DMS79 treated with DMSO at 0.1 percent for 48 hours (cell line): ENCODE data around the gene ZDHHC23.
A peak's percentile ranks its signal among the peaks of the same experiment; 100 is the strongest.

ENCODE experiments used
- DNase-seq: peaks from one replicate; lab custom pipeline; 2025; lab: John Stamatoyannopoulos, UW

ZDHHC23 gene, protein sequence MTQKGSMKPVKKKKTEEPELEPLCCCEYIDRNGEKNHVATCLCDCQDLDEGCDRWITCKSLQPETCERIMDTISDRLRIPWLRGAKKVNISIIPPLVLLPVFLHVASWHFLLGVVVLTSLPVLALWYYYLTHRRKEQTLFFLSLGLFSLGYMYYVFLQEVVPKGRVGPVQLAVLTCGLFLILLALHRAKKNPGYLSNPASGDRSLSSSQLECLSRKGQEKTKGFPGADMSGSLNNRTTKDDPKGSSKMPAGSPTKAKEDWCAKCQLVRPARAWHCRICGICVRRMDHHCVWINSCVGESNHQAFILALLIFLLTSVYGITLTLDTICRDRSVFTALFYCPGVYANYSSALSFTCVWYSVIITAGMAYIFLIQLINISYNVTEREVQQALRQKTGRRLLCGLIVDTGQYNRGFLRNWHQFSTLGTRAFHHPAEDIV

DNA sequence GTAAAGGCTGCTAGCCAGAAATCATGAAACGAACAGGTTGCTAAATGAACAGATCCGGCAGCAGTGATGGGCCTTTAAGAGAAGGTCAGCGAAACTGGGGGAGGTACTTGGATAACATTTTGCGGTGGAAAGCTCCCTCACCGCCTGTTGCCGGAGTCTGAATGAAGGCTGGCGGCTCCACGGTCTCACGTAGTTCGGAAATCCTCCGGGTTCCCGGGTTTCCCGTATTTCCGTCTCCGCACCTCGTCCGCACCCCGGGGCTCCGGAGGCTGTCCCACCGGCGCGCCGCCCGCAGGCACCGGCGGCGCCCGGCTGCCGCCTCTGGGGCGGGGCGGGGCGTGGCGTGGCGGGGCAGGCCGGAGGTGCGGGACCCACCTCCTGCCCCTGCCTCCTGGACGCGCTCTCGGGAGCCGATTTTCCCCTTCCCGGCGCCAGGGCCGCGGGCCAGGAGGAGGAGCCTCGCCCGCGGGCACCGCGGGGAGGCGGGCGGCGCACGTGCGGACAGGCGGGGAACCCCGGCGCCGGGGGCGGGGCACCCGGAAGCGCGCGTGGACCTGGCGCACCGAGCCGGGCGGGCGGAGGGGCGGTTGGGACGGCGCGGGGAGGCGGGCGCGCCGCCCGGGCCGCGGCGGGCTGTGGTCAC, at the start of gene ZDHHC23:
Gene ZDHHC23, plus strand, starts transcription at position 642 of the 643 bp plus-strand sequence. CDS start 790 bp downstream, outside the sequence.
- DNase-seq, result peak; percentile 55

DNA sequence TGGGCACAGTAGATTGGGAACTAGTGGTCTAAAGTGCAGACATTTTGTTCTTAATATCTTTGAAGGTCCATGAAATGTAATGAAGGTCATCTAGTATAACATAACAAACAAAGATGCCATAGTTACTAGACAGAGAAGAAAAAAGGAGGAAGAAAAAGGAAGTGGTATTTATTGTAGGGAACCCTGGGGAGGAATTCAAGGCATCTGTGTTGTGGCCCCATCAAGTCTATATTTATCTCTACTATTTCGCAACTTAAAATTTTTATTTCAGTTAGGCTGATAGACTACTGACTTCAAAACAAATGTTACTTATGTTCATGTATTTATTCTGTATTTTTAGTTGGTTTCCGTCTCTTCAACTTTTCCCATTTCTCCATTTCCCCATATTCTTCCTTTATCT, 48.9 kb upstream of the ZDHHC23 start:
- no peak for DNase-seq

DNA sequence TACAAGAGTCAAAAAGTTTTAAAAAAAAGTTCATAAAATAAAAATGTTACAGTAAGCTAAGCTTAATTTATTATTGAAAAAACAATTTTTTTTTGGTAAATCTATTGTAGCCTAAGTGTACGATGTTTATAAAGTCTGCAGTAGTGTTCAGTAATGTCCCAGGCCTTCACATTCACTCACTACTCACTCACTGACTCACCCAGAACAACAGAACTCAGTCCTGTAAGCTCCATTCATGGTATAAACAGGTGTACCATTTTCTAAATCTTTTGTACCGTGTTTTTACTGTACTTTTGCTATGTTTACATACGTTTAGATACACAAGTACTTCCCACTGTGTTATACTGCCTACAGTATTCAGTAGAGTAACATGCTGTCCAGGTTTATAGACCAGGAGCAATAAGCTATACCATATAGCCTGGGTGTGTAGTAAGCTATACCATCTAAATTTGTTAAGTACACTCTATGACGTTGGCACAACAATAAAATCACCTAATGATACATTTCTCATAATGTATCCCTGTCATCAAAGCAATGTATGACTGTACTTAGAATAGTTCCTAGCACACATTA, 41.2 kb upstream of the ZDHHC23 start:
- no peak for DNase-seq

DNA sequence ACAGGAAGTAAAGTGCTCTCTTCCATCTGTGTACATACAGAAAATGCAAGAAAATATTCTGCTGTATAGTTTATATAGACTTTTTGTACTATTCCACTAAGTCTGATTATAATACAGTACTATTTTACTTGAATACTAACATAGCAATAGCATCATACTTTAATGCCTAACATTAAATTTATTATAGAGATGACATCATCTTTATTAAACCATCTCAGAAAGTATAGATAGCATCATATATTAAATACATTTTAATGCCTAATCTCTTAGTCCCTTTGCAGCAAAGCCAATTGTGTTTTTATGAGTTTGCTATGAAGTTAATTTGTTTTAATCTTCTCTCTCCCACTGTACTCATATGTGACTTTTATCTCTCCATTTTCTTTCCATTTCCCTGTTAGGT, 39.7 kb upstream of the ZDHHC23 start:
- no peak for DNase-seq

DNA sequence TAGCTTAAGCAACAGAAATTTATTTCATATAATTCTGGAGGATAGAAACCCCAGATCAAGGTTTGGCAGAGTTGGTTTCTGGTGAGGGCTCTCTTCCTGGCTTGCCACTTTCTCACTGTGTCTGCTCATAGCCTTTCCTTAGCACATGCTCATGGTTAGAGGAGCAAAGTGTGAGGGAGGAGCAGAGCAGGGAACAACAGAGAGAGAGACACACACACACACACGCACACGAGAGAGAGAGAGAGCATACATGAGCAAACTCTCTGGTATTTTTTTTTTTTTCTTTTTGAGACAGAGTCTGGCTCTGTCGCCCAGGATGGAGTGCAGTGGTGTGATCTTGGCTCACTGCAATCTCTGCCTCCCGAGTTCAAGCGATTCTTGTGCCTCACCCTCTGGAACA, 36.8 kb upstream of the ZDHHC23 start:
- DNase-seq, result no peak

DNA sequence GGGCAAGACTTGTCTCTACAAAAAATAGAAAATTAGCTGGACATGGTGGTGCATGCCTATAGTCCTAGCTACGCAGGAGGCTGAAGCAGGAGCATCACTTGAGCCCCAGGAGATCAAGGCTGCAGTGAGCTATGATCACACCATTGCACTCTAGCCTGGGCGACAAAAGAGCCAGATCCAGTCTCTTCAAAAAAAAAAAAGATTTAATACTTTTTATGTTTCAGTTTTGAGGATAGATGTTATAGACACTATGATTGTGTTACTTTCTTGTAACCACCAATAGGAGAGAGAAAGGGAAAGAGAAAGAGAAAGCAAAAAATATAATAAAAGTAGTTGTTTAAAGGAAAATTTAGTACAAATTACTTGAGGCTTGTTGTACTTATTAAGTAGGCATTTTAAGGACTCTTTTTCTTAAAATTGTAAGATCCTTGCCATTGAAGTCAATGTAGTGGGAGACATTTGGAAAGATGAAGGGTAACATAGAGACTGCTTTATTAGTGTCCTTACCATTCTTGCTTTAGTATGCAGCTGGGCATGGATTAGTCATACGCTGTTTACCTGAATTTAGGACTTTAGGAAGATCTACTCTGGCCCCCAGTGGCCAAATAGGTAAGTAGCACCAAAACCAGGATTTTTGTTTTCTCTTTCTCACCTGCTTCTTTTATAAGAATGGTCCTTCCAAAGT, 35.1 kb upstream of the ZDHHC23 start:
- DNase-seq, result peak; percentile 64

DNA sequence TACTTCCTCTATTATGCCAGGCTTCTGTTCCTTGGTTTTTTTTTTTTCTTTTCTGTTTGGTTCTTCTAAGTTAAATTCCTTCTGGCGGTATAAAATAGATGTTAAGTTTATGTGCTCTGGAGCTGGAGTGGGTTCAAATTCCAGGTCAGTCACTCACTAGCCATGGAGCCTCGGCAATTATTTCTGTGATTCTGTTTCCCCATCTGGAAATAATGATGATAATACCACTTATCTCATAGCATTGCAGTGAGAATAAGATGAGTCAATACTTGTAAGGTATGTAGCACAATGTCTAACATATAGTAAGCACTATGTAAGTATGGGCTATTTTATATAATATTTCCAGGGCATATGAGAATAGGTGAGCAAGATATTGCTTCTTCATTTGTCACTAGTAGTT, 33.2 kb upstream of the ZDHHC23 start:
- no peak for DNase-seq

DNA sequence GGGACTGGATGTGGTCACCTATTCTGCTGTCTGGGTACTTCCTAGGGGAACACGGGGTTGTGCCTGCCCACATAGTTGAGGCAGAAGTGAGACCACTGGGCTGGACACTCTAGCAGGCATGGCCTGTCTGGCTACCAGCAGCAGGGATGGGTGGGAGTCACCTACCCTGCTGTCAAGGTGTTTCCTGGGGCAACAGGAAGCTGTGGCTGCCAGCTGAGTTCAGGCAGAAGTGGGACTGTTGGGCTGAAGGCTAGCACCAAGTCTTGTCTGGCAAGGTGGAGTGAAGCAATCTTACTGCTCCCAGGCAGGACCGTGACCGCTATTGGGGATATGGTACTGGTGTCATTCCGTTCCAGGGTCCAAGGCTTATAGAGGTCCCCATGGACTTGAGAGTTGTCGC, 20.3 kb upstream of the ZDHHC23 start:
- DNase-seq, result no peak

DNA sequence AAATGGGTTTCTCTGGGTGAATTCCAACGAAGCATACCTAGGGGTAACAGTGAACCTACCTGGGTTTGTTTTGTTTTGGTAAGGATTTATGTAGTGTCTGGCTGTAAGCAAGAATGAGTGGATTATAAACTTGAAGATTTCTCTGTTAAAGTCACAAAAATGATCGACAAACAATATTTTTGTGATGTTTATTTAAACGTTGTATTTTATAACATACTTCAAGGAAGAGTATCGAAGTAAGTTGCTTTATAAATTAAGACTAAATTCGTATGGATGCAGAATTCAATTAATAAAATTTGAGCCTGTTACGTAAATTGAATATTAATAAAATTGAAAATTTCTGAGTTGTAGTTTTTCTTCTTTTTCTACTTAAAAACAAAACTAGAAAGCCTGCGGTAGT, 982 bp upstream of the ZDHHC23 start:
- DNase-seq, result no peak

DNA sequence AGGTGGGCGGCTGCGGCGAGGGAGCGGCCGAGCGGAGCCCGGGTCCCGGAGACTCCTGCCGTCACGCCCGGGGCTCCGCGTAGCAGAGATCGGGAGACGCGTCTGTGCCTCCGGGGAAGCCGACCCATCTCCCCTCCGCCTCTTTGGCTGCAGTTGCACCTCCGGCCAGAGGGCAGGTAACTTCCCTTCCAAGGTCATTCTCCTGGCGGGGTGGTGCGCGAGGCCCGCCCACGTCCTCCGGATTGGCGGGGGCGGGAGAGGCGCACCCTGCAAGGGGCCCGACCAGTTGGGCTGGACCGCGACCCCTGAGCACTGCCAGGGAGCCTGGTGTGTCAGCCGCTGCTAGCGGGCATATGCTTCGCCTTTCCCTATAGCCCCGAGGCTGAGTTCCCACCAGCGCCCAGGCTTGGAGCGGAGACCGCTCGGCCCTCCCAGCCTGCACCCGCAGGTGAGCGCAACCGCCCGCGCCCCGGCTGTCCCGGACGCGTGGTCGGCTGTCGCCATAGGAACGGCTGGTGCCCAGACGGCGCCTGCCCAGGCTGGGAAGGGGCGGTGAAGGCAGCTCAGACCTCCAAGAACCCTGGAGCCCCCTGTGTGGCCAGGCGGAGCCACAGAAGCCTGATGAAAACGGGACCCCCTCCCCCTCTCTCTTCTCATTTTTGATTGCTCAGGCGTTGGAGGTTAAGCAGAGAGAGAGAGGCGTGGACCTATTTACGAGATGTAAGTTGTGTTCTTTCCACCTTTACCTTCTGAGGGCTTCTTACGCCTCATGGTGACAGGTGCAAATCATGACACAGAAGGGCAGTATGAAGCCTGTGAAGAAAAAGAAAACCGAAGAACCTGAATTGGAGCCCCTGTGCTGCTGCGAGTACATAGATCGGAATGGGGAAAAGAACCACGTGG, 453 bp downstream of the ZDHHC23 start:
- peak; percentile 30 for DNase-seq

DNA sequence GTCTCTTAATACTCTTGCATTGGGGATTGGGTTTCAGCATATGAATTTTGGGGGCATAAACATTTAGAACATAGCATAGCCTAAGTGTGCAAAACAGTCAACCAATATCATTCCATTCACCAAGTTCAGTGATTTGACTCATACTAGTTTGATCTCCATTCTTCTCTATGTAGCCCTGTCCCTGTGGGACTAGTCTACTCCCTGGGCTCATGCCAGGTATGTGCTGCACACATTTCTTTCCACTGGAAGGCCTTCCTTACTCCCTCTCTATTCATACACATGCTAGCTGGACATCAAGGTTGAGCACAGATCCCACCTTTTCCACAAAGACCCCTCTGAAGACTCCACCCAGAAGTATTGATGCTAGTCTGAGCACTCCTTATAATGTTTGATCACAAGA, 5.1 kb downstream of the ZDHHC23 start:
- DNase-seq, result no peak

DNA sequence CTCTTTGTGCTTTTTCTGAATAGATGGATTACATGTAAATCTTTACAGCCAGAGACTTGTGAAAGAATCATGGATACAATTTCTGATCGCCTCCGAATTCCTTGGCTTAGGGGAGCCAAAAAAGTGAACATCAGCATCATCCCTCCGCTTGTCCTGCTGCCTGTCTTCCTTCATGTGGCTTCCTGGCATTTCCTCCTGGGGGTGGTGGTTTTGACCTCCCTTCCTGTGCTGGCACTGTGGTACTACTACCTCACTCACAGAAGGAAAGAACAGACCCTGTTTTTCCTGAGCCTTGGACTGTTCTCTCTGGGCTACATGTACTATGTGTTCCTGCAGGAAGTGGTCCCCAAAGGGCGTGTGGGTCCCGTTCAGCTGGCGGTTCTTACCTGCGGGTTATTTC, 5.9 kb downstream of the ZDHHC23 start:
- DNase-seq, result no peak

DNA sequence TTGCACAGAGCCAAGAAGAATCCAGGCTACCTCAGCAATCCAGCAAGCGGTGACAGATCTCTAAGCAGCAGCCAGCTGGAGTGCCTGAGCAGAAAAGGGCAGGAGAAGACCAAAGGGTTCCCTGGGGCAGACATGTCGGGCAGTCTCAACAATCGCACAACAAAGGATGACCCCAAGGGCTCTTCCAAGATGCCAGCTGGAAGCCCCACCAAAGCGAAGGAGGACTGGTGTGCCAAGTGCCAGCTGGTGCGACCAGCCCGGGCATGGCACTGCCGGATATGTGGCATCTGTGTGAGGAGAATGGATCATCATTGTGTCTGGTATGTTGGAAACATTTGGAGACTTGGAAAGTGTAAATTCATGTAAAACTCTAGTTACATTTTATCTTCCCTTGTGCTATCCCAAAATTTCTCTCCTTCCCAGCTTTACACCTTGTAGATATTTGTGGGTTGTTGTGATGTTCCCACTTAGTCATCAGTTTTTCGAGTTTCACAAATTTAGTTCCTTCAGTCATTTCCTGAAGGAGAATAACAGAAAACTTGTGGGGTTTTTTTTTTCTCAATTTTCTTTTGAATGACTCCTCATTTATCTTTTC, 6.4 kb downstream of the ZDHHC23 start:
- no peak for DNase-seq

DNA sequence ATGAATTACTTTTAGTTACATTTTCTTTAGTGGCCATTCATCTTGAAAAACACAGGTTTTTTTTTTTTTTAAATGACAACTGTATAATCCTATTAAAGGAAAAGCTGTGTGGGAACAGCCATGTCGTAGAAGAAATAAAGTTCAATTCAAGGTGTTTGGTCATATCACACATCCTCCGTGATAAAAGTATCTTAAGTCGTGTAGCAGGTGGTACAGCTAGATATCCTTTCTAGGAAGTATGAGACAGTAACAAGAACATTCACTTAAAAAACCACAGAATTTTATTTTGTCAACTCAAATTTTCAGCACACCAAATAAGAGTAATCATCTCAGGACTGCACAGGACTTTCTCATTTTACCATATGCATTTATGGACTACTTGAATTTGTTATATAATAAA, 16.1 kb downstream of the ZDHHC23 start:
- no peak for DNase-seq

DNA sequence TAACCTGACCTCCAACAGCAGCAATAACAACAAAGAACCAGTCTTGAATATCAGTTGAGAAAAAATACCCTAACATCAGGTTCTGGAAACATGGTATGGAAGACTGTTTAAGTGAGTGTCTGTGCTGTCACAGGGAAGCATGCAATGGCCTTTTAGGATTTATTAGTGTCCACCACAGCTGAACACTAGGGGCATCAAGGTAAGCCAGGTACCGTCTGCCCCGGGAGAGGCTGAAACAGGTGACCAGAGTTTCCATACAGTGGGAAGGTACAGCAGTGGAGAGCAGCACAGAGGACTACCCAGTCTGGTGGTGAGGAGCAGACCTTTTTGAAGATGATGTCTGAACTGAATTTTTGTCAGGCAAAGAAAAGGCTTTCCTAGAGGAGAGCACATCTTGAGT, 18.4 kb downstream of the ZDHHC23 start:
- DNase-seq, result no peak

DNA sequence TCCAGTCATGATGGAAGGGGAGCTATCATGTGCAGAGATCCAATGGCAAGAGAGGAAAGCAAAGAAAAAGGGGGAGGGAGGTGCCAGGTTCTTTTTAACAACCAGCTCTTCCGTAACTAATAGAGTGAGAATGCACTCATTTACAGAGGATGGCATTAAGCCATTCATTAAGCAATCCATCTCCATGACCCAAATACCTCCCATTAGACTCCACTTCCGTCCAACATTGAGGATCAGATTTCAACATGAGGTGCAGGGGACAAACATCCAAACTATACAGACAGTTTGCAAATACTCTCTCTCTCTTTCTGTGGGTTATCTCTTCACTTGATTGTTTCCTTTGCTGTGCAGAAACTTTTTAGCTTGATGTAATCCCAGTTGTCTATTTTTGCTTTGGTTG, 21.2 kb downstream of the ZDHHC23 start:
- no peak for DNase-seq

DNA sequence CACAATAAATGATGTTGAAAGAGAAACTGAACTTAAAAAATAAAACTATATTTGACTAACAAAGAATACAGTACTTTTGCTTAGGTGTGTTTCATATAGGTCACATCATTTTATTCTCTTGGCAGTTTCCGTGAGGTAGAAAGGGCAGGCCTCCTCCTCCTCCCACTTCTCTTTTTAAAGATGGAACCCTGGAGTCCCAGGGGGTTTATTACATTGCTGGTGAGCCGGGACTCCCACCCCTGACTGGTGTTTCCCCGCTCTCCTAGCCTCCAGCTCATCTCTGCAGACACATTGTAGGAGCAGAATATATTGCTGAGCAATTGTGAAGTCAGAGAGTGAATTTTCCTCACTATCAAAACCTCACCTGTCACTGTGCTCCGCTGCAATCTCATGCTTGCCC, 30.0 kb downstream of the ZDHHC23 start:
- DNase-seq, result no peak

DNA sequence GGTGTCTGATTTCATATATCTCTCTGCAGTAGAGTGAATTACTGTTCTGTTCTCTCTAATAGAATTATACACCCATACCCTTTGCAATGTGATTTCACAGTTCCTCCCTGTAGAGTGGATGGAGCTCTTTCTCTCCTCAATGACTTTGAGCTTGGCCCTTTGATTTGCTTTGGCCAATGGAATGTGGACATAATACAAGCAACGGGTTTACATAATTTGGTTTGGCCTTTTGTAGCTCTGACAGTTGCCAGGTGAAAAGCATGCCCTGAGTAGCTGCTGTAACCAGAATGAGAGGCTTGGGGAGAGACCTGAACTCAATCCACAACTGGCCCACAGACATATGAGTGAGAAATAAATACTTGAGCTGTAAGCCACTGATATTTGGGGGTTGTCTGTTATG, 32.1 kb downstream of the ZDHHC23 start:
- no peak for DNase-seq

DNA sequence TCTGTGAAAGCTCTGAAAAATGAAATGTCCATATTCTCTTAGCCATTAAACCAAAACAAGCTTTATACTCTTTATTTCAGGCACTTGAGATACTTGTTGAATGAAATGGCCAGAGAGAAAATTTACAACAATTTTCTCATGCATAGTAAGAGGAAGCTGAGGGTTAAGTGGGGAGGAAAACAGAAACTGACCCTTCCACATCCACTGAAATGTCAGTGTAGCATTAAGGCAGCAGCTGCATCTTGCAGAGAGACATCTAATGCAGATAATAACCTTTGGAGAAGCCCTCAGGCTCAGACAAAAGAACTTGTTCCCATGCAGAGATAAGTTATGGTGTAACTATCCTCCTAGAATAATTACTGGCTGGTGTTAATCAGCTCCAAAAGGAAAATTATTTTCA, 34.0 kb downstream of the ZDHHC23 start:
- no peak for DNase-seq

DNA sequence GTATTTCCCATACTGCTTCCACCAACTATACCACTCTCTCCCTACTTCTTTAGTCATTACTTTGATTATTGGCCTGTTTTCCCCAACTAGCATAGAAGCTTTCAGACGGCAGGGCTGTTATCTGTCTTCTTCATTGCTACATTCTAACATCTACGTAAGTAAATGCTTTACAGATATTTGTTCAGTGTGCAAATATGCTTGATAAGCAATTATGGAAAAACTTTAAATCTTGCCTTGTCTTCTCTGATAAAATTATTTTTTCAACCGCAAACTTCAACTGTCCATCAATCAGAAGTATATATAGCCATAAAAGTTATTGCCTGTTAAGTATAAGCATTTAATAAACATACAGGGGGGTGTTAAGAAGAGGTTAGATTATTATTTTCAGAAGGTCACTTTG, 35.7 kb downstream of the ZDHHC23 start:
- no peak for DNase-seq

DNA sequence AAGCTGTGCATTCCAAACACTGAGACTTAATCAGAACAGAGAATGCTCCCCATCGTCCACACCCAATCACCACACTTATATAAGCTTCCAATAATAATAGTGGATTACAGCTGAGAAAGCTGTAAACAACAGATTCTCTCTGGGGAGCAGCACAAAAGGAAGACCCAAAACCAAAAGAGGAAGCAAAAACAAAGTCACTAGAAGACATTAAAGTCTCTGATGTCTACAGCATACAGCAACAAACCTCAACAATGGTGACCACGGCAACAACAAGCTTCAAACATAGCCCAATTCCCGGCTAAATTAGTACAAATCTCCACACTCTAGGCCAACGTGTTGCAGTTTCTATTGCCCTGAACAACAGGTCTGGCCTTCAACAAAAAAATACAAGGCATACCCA, 37.7 kb downstream of the ZDHHC23 start:
- no peak for DNase-seq
